Mononuclear cell (primary cell): ENCODE results near the gene MCOLN2. TPM values are rescaled to one million over a fixed set of nuclear protein-coding genes. Genes with fewer than 3 reads are reported as not detected.
"Not testable (repeated sequence)": the region's sequence is repeated elsewhere in the genome, so short reads cannot be mapped to it uniquely, and the experiment has no call there.

Experiments used
- H3K27me3 ChIP-seq: 2 replicates; pipeline ENCODE4 v1.6.0; 2011; ENCODE audit warnings: low read length, control low read depth; ENCODE audit not compliant: insufficient read depth
- H3K4me1 ChIP-seq: 2 replicates; pipeline ENCODE4 v1.5.1; 2011; ENCODE audit warnings: mild to moderate bottlenecking, low read length, control low read depth; ENCODE audit not compliant: insufficient read depth
- H3K4me3 ChIP-seq: 2 replicates; pipeline ENCODE4 v1.5.1; 2011; ENCODE audit warnings: mild to moderate bottlenecking, low read length, moderate library complexity
- H3K9me3 ChIP-seq: 2 replicates; pipeline ENCODE4 v1.5.1; 2011; ENCODE audit warnings: low read depth, mild to moderate bottlenecking, control low read depth, low read length
- total RNA-seq: library from RNA; depleted of rRNA; stranded (reverse); fragments of >200 nt; gene quantifications from one replicate; pipeline ENCODE4 v1.2.3, GENCODE V29; 2012

MCOLN2 gene
- total RNA-seq, 1 donor = 14.1 TPM

GRCh38 chr1:84908746-84909464, 88.0 kb downstream of the MCOLN2 start:
- not testable (repeated sequence) for H3K4me1 ChIP-seq, H3K4me3 ChIP-seq, H3K27me3 ChIP-seq, H3K9me3 ChIP-seq

GRCh38 chr1:84907095-84907827, 89.7 kb downstream of the MCOLN2 start:
- Histone ChIP-seq H3K4me1 (no peaks in the 10 kb centered on the region), H3K27me3 (no peaks in the 10 kb centered on the region), H3K9me3 (peaks cover 5% of the 10 kb centered on the region), H3K4me3 (no peak overlapping the region)

- not testable (repeated sequence) for H3K27me3 ChIP-seq, H3K4me3 ChIP-seq, H3K9me3 ChIP-seq, H3K4me1 ChIP-seq
Observed at GRCh38 chr1:84902727-84903126, 94.2 kb downstream of the MCOLN2 start.

- Histone ChIP-seq H3K9me3 (peaks cover 5% of the 10 kb centered on the region), H3K27me3 (peaks cover 12% of the 10 kb centered on the region), H3K4me1 (no peaks in the 10 kb centered on the region), H3K4me3 (no peak overlapping the region)
Observed at GRCh38 chr1:84899969-84900368, 96.9 kb downstream of the MCOLN2 start.

- H3K9me3 ChIP-seq = no peaks in the 10 kb centered on the region
- peaks cover 7% of the 10 kb centered on the region for H3K4me1 ChIP-seq
- H3K4me3 ChIP-seq = no peak overlapping the region
- H3K27me3 ChIP-seq = peaks cover 42% of the 10 kb centered on the region
Observed at GRCh38 chr1:84896279-84896678, 100.6 kb downstream of the MCOLN2 start.

GRCh38 chr1:84892705-84893618, 104.0 kb downstream of the MCOLN2 start, which contains the start of gene LPAR3:
LPAR3 (minus strand) TSS chr1:84893206; CDS start chr1:84866120, 27,086 bp downstream.
- Histone ChIP-seq H3K9me3 (no peaks in the 10 kb centered on the region), H3K4me1 (peaks cover 20% of the 10 kb centered on the region), H3K4me3 (peak within 1 kb of the TSS; percentile 3), H3K27me3 (peaks cover 44% of the 10 kb centered on the region)

GRCh38 chr1:84890566-84890965, 106.3 kb downstream of the MCOLN2 start:
- Histone ChIP-seq H3K9me3 (no peaks in the 10 kb centered on the region), H3K27me3 (peaks cover 40% of the 10 kb centered on the region), H3K4me1 (peaks cover 20% of the 10 kb centered on the region), H3K4me3 (no peak overlapping the region)

- Histone ChIP-seq H3K9me3 (no peaks in the 10 kb centered on the region), H3K27me3 (peaks cover 31% of the 10 kb centered on the region), H3K4me1 (peaks cover 20% of the 10 kb centered on the region), H3K4me3 (no peak overlapping the region)
Observed at GRCh38 chr1:84889437-84889836, 107.5 kb downstream of the MCOLN2 start.

- Histone ChIP-seq H3K4me1 (peaks cover 20% of the 10 kb centered on the region), H3K27me3 (peaks cover 24% of the 10 kb centered on the region), H3K4me3 (no peak overlapping the region), H3K9me3 (no peaks in the 10 kb centered on the region)
Observed at GRCh38 chr1:84888753-84889152, 108.2 kb downstream of the MCOLN2 start.

GRCh38 chr1:84887261-84887934, 109.5 kb downstream of the MCOLN2 start:
- H3K4me1 ChIP-seq = peaks cover 15% of the 10 kb centered on the region
- no peak overlapping the region for H3K4me3 ChIP-seq
- H3K9me3 ChIP-seq = no peaks in the 10 kb centered on the region
- peaks cover 14% of the 10 kb centered on the region for H3K27me3 ChIP-seq

GRCh38 chr1:84885469-84885868, 111.4 kb downstream of the MCOLN2 start:
- peaks cover 13% of the 10 kb centered on the region for H3K4me1 ChIP-seq
- peaks cover 3% of the 10 kb centered on the region for H3K27me3 ChIP-seq
- H3K9me3 ChIP-seq = no peaks in the 10 kb centered on the region
- H3K4me3 ChIP-seq = no peak overlapping the region

- Histone ChIP-seq H3K27me3 (peaks cover 3% of the 10 kb centered on the region), H3K4me1 (peaks cover 13% of the 10 kb centered on the region), H3K9me3 (no peaks in the 10 kb centered on the region), H3K4me3 (no peak overlapping the region)
Observed at GRCh38 chr1:84884671-84885389, 112.1 kb downstream of the MCOLN2 start.

GRCh38 chr1:84883286-84883685, 113.6 kb downstream of the MCOLN2 start:
- H3K4me1 ChIP-seq = no peaks in the 10 kb centered on the region
- no peak overlapping the region for H3K4me3 ChIP-seq
- H3K27me3 ChIP-seq = peaks cover 3% of the 10 kb centered on the region
- no peaks in the 10 kb centered on the region for H3K9me3 ChIP-seq

- no peak overlapping the region for H3K4me3 ChIP-seq
- H3K27me3 ChIP-seq = peaks cover 3% of the 10 kb centered on the region
- H3K9me3 ChIP-seq = no peaks in the 10 kb centered on the region
- H3K4me1 ChIP-seq = no peaks in the 10 kb centered on the region
Observed at GRCh38 chr1:84877592-84877991, 119.3 kb downstream of the MCOLN2 start.
